GM19238 (cell line): Measurements from ENCODE around the gene SLC47A1.

Source experiments
- DNase-seq: peaks from one replicate; pipeline ENCODE4 v3.0.0; 2011; ENCODE audit warnings: low spot score; ENCODE audit not compliant: insufficient read length

The SLC47A1 gene

DNA sequence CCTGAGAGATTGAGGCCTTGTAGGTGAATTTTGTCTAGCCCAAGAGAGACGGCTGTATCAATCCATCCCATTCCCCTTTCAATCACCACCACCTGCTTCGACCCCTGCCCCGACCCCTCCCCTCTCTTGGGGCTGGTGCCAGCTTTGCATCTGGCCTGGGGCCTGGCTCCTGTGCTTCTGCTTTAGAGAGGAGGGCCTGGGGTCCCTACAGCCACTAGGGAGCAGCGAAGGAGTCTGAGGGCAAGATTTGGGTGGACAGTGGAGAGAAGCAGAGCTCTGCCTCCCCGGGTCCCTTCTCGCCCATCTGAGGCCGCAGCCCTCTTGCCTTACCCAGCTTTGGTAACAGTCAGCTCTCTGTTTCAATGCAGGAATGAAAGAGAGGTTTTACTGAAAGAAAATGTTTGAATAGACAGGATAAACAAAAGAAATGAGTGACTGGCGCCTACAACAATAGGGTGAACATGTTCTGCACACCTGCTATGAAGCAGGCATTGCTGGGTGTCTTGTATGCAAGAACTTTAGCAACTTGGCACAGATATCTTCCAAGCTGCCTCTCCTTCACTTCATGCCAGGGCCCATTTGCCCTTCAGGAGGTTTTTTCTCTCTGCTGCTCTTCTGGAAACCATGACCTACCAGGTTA lies 57.4 kb downstream of the SLC47A1 start:
- DNase-seq: no peak

GRCh38 chr17:19592316-19592715 lies 58.7 kb downstream of the SLC47A1 start:
- no peak for DNase-seq

GRCh38 chr17:19596869-19597268 lies 63.2 kb downstream of the SLC47A1 start:
- DNase-seq: no peak

DNA sequence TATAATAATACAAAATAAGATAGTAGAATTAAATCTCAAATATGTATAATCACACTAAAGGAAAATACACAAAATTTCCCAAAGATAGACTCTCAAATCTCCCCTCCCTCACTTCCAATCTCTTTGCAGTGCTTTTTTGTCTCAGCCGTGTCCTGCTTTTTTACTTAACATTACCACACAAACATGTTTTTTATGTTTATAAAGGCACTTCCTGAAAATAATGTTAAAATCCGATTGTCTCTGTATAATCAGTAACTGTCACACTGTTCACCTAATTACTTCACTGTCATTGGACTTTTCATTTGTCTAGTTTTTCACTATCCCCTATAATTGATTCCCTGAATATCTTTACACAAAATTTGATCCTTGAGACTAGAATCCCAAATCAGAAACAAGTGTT lies 76.7 kb downstream of the SLC47A1 start:
- no peak for DNase-seq

DNA sequence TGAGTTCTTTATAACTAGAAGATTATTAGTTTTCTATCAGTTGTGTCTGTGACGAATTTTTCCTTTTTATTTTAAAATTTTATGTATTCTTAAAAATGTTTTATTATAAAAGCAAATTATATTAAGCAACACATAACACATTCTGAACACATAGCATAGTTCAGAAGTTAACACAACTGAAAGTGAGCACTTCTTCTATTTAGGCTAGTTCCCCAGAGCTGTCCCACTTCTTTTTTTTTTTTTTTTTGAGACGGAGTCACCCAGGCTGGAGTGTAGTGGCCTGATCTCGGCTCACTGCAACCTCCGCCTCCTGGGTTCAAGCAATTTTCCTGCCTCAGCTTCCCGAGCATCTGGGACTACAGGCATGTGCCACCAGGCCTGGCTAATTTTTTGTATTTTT lies 77.2 kb downstream of the SLC47A1 start:
- DNase-seq: no peak

GRCh38 chr17:19613979-19614378 lies 80.3 kb downstream of the SLC47A1 start:
- no peak for DNase-seq

GRCh38 chr17:19614900-19615299 lies 81.2 kb downstream of the SLC47A1 start:
- no peak for DNase-seq

- no peak for DNase-seq
These were observed 84.4 kb downstream of the SLC47A1 start for GRCh38 chr17:19618015-19618414.

GRCh38 chr17:19619705-19620325 lies 86.2 kb downstream of the SLC47A1 start:
- no peak for DNase-seq

DNA sequence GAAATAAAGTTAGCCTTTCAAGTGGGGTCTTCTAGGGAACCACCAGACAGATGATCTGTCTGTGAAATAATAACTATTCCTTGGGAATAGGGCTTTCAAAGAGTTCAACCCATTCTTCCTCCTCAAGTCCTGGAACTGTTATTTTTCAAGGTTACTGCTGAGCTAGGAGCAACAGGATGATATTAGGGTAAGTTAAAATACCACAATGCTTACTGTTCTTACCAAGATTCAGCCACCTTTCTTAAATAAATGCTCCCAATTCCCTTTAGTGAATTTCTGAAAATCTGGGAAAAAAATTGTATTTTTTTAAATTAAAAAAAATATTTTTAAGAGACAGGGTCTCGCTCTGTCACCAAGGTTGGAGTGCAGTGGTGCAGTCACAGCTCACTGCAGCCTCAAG lies 88.0 kb downstream of the SLC47A1 start:
- no peak for DNase-seq

DNA sequence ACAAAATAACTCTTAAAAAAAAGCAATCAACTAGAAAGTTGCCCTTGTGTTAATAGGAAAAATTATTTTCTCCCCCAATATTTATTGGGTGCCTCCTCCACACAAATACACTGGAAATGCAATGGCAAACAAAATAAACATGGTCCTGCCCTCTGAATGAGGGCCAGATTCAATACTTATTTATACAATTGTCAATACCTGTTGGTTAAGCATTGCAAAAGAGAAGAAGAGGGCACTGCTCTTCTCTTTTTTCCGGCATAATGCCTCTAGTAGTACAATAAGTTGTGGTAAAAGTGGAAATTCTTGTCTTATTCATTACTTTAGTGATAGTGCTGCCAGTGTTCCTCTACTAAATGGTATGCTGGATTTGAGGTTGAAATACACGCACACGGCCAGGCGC lies 92.4 kb downstream of the SLC47A1 start:
- DNase-seq: no peak
